ENCODE data around the gene ELL. TPM values are rescaled to one million over a fixed set of nuclear protein-coding genes. Genes with fewer than 3 reads are reported as not detected.

ELL gene
- polyA plus RNA-seq, 3 donors: 12.2 to 35.3 (median 12.6) TPM

DNA sequence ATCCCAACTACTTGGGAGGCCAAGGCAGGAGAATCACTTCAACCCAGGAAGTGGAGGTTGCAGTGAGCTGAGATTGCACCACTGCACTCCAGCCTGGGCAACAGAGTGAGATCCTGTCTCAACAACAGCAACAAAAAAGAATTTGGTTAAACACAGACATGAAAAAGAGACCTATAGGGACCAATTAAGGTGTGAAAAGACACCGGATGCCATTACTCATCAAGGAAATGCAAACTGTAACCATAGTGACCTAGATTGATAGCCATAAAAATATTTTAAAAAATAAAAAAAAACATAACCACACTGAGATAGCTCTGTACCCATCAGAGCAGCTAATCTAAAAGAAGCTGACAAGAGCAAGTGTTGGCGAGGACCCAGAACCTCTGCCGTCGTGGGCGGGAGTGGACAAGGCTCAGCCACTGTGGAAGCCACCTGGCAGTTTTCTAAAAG is 46.8 kb downstream of the ELL start:
- Mint-ChIP-seq H3K36me3 (peaks cover 41 to 49% of the 10 kb centered on the region in 2 donors), H3K4me1 (peaks cover 57% of the 10 kb centered on the region), H3K9me3 (no peaks in the 10 kb centered on the region), H3K27me3 (ENCODE audit: low read depth in 3 of 3) (peaks cover 0 to 3% (median 0%) of the 10 kb centered on the region in 3 donors), H3K4me3 (no peak overlapping the region), H3K27ac (peak overlapping the region in 4 of 7 donors; percentile 43 to 63 (median 46))
- H3K79me2 ChIP-seq (ENCODE audit: insufficient read depth, low read length): peaks cover 92% of the 10 kb centered on the region
- H3K4me2 ChIP-seq (replicated peaks; ENCODE audit: extremely low read depth, low read length, poor library complexity, severe bottlenecking): no peak overlapping the region
- no peak for TF ChIP-seq CTCF (IDR thresholded peaks at IDR 0.05)
- no peak overlapping the region for H3K9ac ChIP-seq (ENCODE audit: insufficient read depth, low read length, poor library complexity, severe bottlenecking)
- H4K20me1 ChIP-seq (ENCODE audit: insufficient read depth, low read length): peaks cover 91% of the 10 kb centered on the region
- H3K27me3 ChIP-seq (ENCODE audit: control insufficient read depth in 2 of 2, insufficient read depth in 2 of 2, low read length in 2 of 2): no peaks in the 10 kb centered on the region
- H3K4me3 ChIP-seq (replicated peaks in 1 of 3; ENCODE audit: low read depth in 2 of 3, low read length in 3 of 3): no peak overlapping the region
- no peak overlapping the region for H3K27ac ChIP-seq (ENCODE audit: low read depth in 1 of 2, low read length in 2 of 2)
- no peak for DNase-seq
- H3K9me3 ChIP-seq (replicated peaks in 1 of 2; ENCODE audit: control insufficient read depth in 1 of 2, insufficient read depth in 1 of 2, low read length in 2 of 2): no peaks in the 10 kb centered on the region
- peaks cover 13 to 44% of the 10 kb centered on the region in 2 donors for H3K36me3 ChIP-seq (replicated peaks in 1 of 2; ENCODE audit: control insufficient read depth in 1 of 2, insufficient read depth in 2 of 2, low read length in 2 of 2)
- intact Hi-C loops (cut with micrococcal nuclease): loop anchor here in 1 of 2 donors (5.0 kb wide), 1 partner anchor 97 kb away; the partner anchor contains the start of gene UBA52
- WGBS (ENCODE audit: insufficient coverage): 97% methylated on average over 4 of the region's 5 CpGs
- no peak overlapping the region for H2AFZ ChIP-seq (ENCODE audit: insufficient read depth, low read depth, low read length, poor library complexity, severe bottlenecking)
- H3K4me1 ChIP-seq (ENCODE audit: control insufficient read depth in 1 of 2, insufficient read depth in 2 of 2, low read length in 2 of 2): peaks cover 49 to 67% of the 10 kb centered on the region in 2 donors

DNA sequence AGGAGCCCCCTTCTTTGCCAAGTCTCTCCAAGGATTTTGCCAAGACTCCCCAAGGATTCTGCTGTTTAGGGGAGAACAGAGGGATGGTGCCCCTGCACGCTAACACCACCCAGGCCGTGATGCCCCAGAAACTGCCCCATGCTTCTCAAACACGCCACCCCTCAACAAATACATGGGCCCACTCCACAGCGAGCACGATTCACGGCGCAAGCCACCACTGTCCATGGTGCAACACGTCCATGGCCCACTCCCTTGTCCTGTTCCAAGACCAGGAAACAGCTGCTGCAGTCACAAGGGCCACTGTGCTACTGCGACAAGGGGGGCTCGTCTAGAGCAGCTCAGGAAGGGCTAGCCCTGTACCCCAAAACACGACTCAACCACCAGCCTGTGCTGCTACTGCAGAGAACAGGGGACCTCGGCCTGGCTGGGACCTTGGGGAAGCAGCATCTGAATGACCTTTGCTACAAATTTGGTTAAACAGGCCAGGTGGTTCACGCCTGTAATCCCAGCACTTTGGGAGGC is 47.4 kb downstream of the ELL start:
- Histone ChIP-seq H2AFZ (ENCODE audit: insufficient read depth, low read depth, low read length, poor library complexity, severe bottlenecking) (no peak overlapping the region), H3K9me3 (replicated peaks in 1 of 2; ENCODE audit: control insufficient read depth in 1 of 2, insufficient read depth in 1 of 2, low read length in 2 of 2) (no peaks in the 10 kb centered on the region), H3K27me3 (ENCODE audit: control insufficient read depth in 2 of 2, insufficient read depth in 2 of 2, low read length in 2 of 2) (no peaks in the 10 kb centered on the region), H3K4me2 (replicated peaks; ENCODE audit: extremely low read depth, low read length, poor library complexity, severe bottlenecking) (no peak overlapping the region), H3K4me1 (ENCODE audit: control insufficient read depth in 1 of 2, insufficient read depth in 2 of 2, low read length in 2 of 2) (peaks cover 43 to 65% of the 10 kb centered on the region in 2 donors), H4K20me1 (ENCODE audit: insufficient read depth, low read length) (peaks cover 92% of the 10 kb centered on the region), H3K4me3 (replicated peaks in 1 of 3; ENCODE audit: low read depth in 2 of 3, low read length in 3 of 3) (no peak overlapping the region), H3K79me2 (ENCODE audit: insufficient read depth, low read length) (peaks cover 94% of the 10 kb centered on the region), H3K9ac (ENCODE audit: insufficient read depth, low read length, poor library complexity, severe bottlenecking) (no peak overlapping the region), H3K36me3 (replicated peaks in 1 of 2; ENCODE audit: control insufficient read depth in 1 of 2, insufficient read depth in 2 of 2, low read length in 2 of 2) (peaks cover 13 to 45% of the 10 kb centered on the region in 2 donors), H3K27ac (ENCODE audit: low read depth in 1 of 2, low read length in 2 of 2) (peak overlapping the region in 1 of 2 donors; percentile 16)
- Mint-ChIP-seq H3K27me3 (ENCODE audit: low read depth in 3 of 3) (peaks cover 0 to 3% (median 0%) of the 10 kb centered on the region in 3 donors), H3K27ac (peak overlapping the region in 3 of 7 donors; percentile 28 to 48 (median 43)), H3K9me3 (no peaks in the 10 kb centered on the region), H3K4me3 (no peak overlapping the region), H3K4me1 (peaks cover 56% of the 10 kb centered on the region), H3K36me3 (peaks cover 41 to 50% of the 10 kb centered on the region in 2 donors)
- TF ChIP-seq CTCF (IDR thresholded peaks at IDR 0.05): no peak
- DNase-seq: no peak
- WGBS (ENCODE audit: insufficient coverage): 80% methylated on average over 9 of the region's 13 CpGs
- intact Hi-C loops (cut with micrococcal nuclease): loop anchor here in 1 of 2 donors (5.0 kb wide), 1 partner anchor 33 kb away; no protein-coding TSS in a partner anchor

Data from CD14-positive monocyte (primary cell).